Left ventricle myocardium superior (tissue), 1 donor: Measurements from ENCODE around the gene NKD1. TPM values are rescaled to one million over a fixed set of nuclear protein-coding genes. Genes with fewer than 3 reads are reported as not detected.
A peak's percentile ranks its signal among the peaks of the same experiment; 100 is the strongest.

Experiments
- ATAC-seq: fragments of 200-7000 bp; cut with Tn5 transposase; one replicate; pipeline ENCODE4 v1.9.1; 2020; ENCODE audit warnings: mild to moderate bottlenecking, moderate library complexity
- DNase-seq: peaks from one replicate; pipeline ENCODE4 v3.0.0-alpha.2; 2020
- intact Hi-C: fragments of 100-400 bp; cut with micrococcal nuclease; formaldehyde crosslinking; loops from one replicate; pipeline ENCODE4 v1.11.0; 2022
- total RNA-seq: library from RNA; stranded (reverse); fragmentation: NEBNext Ultra II Directional; extraction: Animal tissue kit (Norgen Biotek cat#: 25700); gene quantifications from one replicate; pipeline ENCODE4 v1.2.1, GENCODE V29; 2021
- donor health status: DM: no; HTN: yes; CAD: no; lungs with severe emphysema.

Gene NKD1
- total RNA-seq, 1 donor from 2014 or later: 0.59 TPM

- DNase-seq (peak; percentile 24), ATAC-seq (no peak)
- intact Hi-C loops: no loop called here
Measured at GRCh38 chr16:50593410-50594150, 45.4 kb downstream of the NKD1 start.

- intact Hi-C loops: no loop called here
- peak; percentile 20 for DNase-seq
Measured at GRCh38 chr16:50594308-50595260, 46.4 kb downstream of the NKD1 start.

GRCh38 chr16:50595859-50596258 is 47.7 kb downstream of the NKD1 start:
- intact Hi-C loops: no loop called here
- ATAC-seq (no peak), DNase-seq (peak; percentile 9)

More at GRCh38 chr16:50594308-50595260, 46.4 kb downstream of the NKD1 start:
- ATAC-seq: no peak

- DNase-seq (peak; percentile 7), ATAC-seq (no peak)
- intact Hi-C loops: no loop called here
Measured at GRCh38 chr16:50596762-50597450, 48.7 kb downstream of the NKD1 start.

GRCh38 chr16:50597563-50598255 is 49.5 kb downstream of the NKD1 start:
- intact Hi-C loops: no loop called here
- ATAC-seq (no peak), DNase-seq (peak; percentile 11)

- DNase-seq (peak; percentile 92), ATAC-seq (peak; percentile 93)
- intact Hi-C loops: no loop called here
Measured at GRCh38 chr16:50598256-50598894, 50.2 kb downstream of the NKD1 start.

GRCh38 chr16:50598936-50599361 is 50.8 kb downstream of the NKD1 start:
- DNase-seq (peak; percentile 25), ATAC-seq (peak; percentile 17)
- intact Hi-C loops: no loop called here

GRCh38 chr16:50599494-50599893 is 51.3 kb downstream of the NKD1 start:
- DNase-seq (peak; percentile 13), ATAC-seq (peak; percentile 4)
- intact Hi-C loops: no loop called here

- intact Hi-C loops: no loop called here
- no peak for ATAC-seq
- peak; percentile 7 for DNase-seq
Measured at GRCh38 chr16:50600582-50601283, 52.5 kb downstream of the NKD1 start.

GRCh38 chr16:50601341-50601740 is 53.1 kb downstream of the NKD1 start:
- intact Hi-C loops: no loop called here
- ATAC-seq: no peak

GRCh38 chr16:50602126-50602525 is 53.9 kb downstream of the NKD1 start:
- no peak for ATAC-seq
- intact Hi-C loops: no loop called here
- DNase-seq: peak; percentile 3

More at GRCh38 chr16:50601341-50601740, 53.1 kb downstream of the NKD1 start:
- peak; percentile 19 for DNase-seq

- peak; percentile 8 for DNase-seq
- intact Hi-C loops: no loop called here
- no peak for ATAC-seq
Measured at GRCh38 chr16:50602531-50603205, 54.5 kb downstream of the NKD1 start.

- intact Hi-C loops: no loop called here
- ATAC-seq (peak; percentile 81), DNase-seq (peak; percentile 54)
Measured at GRCh38 chr16:50603206-50604064, 55.2 kb downstream of the NKD1 start.

GRCh38 chr16:50604065-50604418 is 55.8 kb downstream of the NKD1 start:
- ATAC-seq: no peak
- no peak for DNase-seq
- intact Hi-C loops: no loop called here

- intact Hi-C loops: no loop called here
- ATAC-seq: no peak
- DNase-seq: no peak
Measured at GRCh38 chr16:50604610-50605009, 56.4 kb downstream of the NKD1 start.

- intact Hi-C loops: no loop called here
- DNase-seq: no peak
Measured at GRCh38 chr16:50605733-50606430, 57.7 kb downstream of the NKD1 start.

More at GRCh38 chr16:50605733-50606430, 57.7 kb downstream of the NKD1 start:
- no peak for ATAC-seq
